Fibroblast of villous mesenchyme (primary cell): ENCODE data around the gene CCL5. TPM values are rescaled to one million over a fixed set of nuclear protein-coding genes. Genes with fewer than 3 reads are reported as not detected.

ENCODE experiments used
- DNase-seq: peaks from one replicate; pipeline ENCODE4 v3.0.0-alpha.2; 2010; ENCODE audit warnings: low read depth
- H3K4me3 ChIP-seq: 2 replicates; pipeline ENCODE4 v1.5.1; 2011; ENCODE audit warnings: low read depth, mild to moderate bottlenecking, low read length
- total RNA-seq: library from RNA; depleted of rRNA; stranded (reverse); fragments of >200 nt; gene quantifications from 2 replicates; pipeline ENCODE4 v1.2.3, GENCODE V29; 2012
- TF ChIP-seq, protein P1 (sequence below): IDR thresholded peaks from 2 replicates; pipeline ENCODE4 v1.5.1; 2012; ENCODE audit warnings: low read depth, mild to moderate bottlenecking, low read length; ENCODE audit not compliant: insufficient read depth

The CCL5 gene
- total RNA-seq, 1 donor, result not detected

DNA sequence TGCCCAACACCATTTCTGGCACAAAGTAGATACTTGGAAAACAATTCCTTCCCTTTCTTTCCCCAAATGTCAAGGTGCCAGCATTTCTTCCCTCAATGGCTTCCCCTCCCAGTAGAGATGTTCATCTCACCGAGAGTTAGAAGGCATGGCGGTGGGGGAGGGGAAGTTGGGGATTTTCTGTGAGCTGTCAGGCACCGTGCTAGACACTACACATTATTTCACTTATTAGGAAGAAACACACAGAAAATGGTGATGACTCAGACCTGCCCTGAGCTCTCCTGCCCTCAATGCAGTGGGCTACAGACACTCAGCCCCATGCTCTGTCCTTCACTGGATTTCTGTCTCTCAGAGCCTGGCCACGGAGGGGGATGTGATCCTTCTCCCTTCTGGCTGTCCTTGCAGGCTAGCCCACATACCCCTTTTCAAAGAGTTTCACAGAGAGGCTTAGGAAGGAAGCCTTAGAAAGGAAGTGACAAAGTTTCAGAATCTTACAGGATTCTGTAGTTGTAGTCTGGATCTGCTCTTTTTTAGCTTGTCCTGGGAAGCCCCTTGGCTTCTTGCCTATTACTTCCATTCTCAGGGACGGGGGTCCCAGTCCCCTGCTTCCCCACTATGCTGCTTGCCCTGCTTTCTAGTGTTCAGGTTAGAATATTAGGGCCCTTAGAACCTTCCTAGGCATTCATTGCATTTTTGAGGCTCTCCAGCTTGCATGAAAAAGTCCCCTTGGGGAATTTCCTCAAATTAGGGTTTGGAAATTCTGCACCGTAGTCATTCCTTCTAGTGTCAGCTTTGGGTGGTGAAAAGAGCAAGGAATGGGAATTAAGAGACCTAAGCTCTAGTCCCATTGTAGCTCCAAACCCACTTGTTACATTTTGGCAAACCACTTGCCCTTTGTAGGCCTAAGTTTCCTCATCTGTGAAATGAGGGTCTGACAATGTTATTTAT, 12.2 kb upstream of the CCL5 start:
- DNase-seq, result peak; percentile 17
- TF ChIP-seq, protein P1, sequence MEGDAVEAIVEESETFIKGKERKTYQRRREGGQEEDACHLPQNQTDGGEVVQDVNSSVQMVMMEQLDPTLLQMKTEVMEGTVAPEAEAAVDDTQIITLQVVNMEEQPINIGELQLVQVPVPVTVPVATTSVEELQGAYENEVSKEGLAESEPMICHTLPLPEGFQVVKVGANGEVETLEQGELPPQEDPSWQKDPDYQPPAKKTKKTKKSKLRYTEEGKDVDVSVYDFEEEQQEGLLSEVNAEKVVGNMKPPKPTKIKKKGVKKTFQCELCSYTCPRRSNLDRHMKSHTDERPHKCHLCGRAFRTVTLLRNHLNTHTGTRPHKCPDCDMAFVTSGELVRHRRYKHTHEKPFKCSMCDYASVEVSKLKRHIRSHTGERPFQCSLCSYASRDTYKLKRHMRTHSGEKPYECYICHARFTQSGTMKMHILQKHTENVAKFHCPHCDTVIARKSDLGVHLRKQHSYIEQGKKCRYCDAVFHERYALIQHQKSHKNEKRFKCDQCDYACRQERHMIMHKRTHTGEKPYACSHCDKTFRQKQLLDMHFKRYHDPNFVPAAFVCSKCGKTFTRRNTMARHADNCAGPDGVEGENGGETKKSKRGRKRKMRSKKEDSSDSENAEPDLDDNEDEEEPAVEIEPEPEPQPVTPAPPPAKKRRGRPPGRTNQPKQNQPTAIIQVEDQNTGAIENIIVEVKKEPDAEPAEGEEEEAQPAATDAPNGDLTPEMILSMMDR, result no peak
- H3K4me3 ChIP-seq, result no peak overlapping the region

DNA sequence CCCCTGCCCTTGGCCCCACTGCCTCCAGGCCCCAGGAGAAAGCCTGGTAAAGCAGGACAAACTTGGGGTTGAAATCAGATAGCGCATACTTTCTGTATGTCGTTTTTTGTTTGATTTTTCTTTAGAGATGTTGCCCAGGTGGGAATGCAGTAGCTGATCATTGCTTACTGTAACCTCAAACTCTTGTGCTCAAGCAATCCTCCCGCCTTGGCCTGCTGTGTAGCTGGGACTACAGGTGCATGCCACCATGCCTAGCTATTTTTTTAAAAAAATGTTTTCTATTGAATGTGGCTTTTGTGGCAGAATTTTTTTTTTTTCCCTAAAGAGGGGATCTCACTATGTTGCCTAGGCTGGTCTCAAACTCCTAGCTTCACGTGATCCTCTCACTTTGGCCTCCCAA, 11.1 kb upstream of the CCL5 start:
- no peak for DNase-seq
- TF ChIP-seq, protein P1, result no peak
- no peak overlapping the region for H3K4me3 ChIP-seq

DNA sequence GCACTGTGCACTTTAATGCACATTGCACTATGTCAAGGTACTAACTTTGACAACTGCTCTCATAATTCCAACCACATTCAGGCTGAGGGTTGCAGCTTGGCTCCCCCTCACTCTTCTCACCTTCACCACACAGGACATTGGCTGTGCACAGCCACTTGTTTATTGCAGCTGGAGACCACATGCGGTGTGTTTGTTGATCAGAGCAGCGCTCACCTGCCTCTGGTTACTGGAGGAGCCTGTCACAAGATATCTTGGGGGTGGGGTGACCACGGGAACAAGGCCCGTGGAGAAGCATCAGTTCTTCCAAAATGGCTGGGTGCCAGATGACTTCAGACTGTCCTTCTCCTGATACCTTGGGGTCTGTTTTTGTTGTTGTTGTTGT, 10.6 kb upstream of the CCL5 start:
- TF ChIP-seq, protein P1, result no peak
- H3K4me3 ChIP-seq, result no peak overlapping the region
- no peak for DNase-seq

DNA sequence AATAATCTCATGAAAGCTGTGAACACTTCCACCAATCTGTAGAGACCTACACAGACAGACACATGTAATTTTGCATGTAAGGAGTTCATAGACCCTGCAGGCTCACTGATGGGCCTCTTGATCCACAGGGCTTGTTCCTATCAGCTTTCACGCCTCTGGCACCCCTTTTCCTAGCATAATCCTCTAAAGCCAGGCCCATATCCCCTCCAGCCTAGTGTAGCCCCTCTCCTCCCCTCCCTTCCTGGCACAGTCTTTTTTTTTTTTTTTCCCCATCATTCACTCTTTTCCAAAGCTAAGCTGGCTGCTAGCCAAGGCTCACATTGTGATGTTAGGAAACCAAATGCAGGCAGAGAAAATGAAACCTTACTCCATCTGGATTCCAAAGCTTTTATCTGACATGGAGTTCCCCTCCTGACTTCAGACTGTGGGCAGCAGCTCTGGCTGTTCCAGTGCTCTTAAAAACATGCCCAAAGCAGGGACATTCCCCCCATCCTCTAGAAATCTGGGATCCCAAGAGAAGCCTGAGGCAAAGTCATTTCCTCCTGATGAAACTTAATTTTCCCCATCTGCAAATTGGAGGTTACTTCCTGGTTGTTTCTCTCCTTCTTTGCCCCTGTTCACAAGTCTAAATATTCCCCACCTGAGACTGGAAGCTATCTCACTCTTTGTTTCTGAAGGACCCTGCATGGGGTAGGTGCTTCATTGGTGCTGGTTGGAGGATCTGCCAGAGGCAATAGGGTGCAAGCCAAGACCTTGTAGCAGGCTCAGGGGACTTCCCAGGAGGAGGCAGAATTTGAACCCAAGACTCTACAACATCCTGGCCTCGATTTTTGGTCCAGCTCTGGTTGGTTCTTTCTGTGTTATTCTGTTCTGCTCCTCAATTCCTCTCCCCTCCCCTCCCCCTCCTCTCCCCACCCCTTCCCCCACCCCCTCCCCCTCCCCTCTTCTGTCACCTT, 9.9 kb upstream of the CCL5 start:
- no peak overlapping the region for H3K4me3 ChIP-seq
- peak; percentile 58 for DNase-seq
- TF ChIP-seq, protein P1, result no peak

DNA sequence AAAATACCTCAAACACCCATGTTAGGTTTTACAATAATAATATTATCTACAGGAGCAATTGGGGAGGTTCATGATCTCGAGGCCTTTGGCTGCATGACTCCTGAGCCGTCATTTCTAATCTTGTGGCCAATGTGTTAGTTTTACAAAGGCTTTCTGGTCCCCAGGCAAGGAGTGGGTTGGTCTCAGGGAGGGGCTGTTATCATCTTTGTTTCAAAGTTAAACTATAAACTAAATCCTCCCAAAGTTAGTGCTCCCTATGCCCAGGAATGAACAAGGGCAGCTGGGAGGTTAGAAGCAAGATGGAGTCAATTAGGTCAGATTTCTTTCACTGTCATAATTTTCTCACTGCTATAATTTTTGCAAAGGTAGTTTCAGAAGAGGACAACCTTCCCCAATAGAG, 9.1 kb upstream of the CCL5 start:
- H3K4me3 ChIP-seq, result no peak overlapping the region
- TF ChIP-seq, protein P1, result no peak
- DNase-seq, result no peak

DNA sequence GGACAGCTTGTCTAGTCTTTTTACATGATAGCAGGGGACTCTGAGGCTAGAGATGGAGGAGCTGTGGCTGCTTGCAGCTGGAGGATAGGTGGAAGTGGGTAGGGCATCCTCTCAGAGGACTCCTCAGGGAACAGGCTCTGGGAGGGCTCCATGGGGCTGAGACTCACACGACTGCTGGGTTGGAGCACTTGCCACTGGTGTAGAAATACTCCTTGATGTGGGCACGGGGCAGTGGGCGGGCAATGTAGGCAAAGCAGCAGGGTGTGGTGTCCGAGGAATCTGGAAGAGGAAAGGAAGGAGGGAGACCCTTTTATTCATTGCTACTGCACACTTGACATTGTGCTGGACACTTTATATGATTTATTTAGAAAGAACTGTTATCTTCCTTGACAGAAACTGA, 1.8 kb downstream of the CCL5 start:
- no peak overlapping the region for H3K4me3 ChIP-seq
- TF ChIP-seq, protein P1, result no peak
- DNase-seq, result no peak
